ENCODE results near the gene WDR59. TPM values are rescaled to one million over a fixed set of nuclear protein-coding genes. Genes with fewer than 3 reads are reported as not detected.
A peak's percentile ranks its signal among the peaks of the same experiment; 100 is the strongest.
"Not testable (repeated sequence)": the region's sequence is repeated elsewhere in the genome, so short reads cannot be mapped to it uniquely, and the experiment has no call there.

WDR59 gene
- total RNA-seq, 1 experiment from 2014 or later = 22.1 TPM

DNA sequence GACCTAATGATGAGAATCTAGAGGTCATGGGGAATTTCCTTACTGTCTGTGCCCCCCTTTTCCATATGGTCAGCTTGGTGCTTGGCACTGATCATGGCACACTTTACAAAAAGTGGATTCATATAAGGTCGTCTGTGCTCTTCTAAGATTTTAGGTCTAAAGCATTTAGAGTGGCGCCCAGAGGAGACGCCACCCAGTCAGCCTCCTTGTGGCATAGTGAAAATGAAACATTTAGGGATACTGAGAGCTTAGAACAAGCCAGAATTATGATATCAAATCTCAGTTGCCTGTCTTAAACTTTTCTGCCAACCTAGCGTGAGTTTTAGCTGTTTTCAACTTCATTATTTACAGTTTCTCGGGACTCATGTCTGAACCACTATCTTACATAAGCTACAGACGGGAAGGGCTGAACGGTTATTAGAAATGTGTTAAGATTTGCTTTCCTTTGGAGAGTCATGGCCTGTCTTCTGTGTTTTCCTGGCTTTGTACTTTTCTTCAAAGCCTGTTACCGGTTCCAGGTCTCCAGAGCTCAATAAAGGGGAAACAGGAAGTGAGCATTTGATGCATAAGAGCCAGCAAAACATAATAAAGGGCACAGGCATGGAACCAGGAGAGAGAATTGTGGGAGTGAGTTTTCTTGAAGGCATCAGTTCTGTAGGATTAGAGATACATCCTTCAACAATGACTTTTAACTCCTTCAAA, 27.6 kb upstream of the WDR59 start:
- DNase-seq (ENCODE audit: low read depth) = no peak

DNA sequence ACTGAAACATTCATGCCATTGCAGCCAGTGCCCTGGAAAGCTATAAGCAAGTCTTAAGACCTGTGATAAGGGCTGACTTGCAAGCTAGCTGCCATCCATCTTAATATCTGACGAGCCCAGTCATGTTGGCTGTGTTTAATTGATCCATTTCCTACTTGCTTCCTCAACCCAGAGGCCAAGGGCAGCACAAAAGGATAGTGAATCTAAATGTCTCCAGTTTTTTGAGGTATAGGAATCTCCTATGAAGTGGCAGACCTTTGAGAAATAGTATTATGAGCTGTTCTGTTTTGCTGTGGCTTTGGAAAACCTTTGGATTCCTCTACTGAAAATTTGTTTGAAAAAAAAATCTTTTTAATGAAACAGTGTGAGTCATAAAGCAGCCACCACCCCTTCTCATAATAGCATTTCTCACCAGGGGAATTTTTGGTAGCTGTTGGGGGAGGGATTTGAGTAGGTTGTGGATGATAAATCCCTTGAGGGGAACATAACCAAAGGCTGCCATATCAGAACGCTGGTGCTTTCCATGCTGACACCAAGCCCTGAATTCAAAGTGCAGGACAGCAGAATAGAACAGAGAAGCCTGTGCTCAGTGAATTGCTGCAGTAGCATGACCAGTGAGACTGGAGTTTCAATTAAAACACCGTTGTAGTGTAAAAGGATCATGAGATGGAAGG, 26.8 kb upstream of the WDR59 start:
- DNase-seq (ENCODE audit: low read depth) = peak; percentile 84

- DNase-seq (ENCODE audit: low read depth) = no peak
Measured at GRCh38 chr16:75010427-75010826, 25.5 kb upstream of the WDR59 start.

DNA sequence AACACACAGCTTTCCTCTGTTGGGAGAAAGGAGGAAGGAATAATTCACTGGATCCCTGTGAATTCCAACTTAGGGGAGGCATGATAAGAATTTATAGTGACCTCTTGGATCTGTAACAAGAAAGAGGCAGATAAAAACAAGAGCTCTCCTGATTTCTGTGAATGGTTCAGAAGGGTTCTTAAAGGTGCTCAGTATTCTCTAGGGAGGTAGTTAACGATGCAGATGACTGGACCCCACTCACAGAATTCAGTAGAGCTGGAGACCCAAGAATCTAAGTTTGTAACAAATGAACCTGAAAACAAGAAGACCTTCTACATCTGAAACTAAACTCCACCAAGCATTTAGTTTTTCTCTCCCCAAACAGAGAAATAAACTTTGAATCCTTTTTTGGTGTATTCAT, 22.5 kb upstream of the WDR59 start:
- no peak for DNase-seq (ENCODE audit: low read depth)

- DNase-seq (ENCODE audit: low read depth) = no peak
Measured at GRCh38 chr16:75005697-75006096, 20.8 kb upstream of the WDR59 start.

DNA sequence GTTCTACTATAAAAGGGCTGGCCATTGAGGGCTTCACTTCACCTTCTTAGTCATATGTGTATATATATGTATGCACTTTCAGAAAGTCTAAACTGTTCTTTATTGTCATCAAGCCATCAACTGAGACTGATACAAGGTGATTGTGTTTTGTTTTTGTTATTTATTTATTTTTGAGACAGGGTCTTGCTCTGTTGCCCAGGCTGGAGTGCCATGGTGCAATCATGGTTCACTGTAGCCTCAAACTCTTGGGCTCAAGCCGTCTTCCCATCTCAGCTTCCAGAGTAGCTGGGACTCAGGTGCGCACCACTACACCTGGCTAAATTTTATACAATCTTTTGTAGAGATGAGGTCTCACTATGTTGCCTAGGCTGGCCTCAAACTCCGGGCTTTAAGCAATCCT, 19.5 kb upstream of the WDR59 start:
- no peak for DNase-seq (ENCODE audit: low read depth)

DNA sequence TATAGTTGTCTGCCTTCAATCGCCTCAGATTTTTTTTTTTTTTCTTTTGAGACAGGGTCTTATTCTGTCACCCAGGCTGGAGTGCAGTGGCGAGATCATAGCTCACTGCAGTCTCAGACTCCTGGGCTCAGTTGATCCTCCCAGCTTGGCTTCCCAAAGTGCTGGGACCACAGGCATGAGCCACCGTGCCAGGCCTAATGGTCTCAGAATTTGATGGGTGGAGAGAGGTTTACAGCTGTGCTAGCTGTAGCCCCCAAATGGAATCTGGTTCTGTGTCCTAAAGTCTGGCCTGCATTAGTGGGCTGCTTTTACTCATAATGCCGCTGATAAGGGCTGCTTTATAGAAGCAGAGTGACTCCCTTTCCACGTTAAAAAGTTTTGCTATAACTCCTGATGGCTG, 19.0 kb upstream of the WDR59 start:
- DNase-seq (ENCODE audit: low read depth) = no peak

DNA sequence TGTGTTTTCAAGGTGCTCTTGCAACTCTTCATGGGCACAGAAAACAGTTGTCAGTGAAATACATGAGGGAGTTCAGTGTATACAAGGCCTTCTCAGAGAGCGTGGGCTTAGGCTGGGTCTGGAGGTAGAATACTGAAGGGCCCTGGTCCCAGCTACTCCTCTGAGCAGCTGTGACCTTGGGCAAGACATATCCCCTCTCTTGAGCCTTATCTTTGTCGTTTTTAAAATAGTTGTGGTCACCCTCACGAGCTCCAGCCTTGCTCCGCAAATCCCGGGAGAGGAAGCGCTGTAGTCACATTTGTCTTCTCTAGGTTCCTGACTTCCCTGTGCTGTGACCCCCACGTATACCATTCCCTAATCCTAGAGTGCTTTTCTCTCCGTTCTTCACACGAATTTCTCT, 17.6 kb upstream of the WDR59 start:
- DNase-seq (ENCODE audit: low read depth) = no peak

DNA sequence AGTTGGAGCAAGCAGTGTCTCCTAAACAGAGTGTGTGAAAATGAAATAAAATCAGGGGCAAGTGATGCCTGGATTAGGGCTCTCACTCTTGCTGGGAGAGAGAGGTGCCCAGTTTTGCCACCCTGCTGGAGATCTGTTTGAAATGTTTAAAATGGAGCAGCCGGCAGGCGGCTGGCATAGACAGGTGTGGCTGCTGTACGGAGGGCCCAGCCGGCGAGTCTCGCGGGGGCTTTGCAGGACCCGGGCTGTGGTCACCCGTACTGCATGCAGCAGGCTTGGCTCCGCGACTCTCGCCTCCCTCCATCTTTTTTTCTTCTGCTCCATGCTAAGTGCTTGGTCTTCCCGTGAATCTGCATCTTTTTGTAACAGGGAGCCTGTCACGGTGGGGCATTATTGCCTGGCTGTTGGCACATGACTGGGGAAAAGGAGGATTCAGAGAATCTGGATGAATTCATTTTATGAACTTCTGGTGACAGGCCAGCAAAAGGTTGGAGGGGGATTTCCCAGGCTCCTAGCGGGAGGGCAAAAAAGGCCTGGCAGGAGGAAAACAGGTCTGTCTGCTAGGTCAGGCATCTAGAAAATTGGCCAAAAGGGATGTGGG, 15.7 kb upstream of the WDR59 start:
- DNase-seq (ENCODE audit: low read depth) = no peak

DNA sequence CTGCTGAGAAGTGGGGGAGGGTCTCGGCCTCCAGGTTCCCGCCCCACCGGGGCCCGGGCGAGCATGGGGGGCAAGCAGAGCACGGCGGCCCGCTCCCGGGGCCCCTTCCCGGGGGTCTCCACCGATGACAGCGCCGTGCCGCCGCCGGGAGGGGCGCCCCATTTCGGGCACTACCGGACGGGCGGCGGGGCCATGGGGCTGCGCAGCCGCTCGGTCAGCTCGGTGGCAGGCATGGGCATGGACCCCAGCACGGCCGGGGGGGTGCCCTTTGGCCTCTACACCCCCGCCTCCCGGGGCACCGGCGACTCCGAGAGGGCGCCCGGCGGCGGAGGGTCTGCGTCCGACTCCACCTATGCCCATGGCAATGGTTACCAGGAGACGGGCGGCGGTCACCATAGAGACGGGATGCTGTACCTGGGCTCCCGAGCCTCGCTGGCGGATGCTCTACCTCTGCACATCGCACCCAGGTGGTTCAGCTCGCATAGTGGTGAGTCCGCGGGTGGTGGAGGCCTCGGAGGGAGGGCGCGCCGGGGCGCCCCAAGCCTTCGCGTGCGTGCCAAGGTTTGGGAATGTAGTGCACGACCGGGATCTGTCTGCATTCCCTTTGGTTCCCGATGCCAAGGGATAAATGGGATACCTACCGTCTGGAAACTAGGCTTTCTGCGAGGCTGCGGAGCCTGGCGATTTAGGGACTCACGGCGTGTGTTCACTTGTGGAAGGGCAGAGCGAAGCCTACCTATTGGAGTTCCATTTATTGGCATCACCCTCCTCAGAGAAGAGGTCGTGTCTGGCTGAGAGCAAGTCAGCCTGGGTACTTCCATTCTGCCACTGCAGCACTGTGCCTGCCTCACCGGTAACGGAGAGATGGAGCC, 14.9 kb upstream of the WDR59 start:
- no peak for DNase-seq (ENCODE audit: low read depth)

DNA sequence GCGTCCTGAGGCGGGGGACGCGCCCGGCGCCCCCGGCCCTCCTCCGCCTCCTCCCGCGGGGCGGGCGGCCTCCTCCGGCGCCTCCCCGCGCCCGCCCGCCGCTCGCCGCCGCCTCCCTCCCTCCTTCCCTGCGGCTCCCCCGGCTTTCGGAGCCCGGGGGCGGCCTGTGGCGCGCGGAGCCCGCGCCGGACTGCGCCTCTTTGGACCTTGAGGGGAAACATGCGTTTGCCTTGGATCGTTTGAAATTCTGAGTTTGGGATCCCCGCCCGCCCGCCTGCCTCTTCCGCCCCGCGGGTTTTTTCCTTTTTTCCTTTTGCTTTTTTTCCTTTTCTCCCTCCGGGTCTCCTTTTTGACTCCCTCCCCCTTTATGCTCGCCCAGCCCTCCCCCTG, 14.3 kb upstream of the WDR59 start:
- DNase-seq (ENCODE audit: low read depth) = no peak

GRCh38 chr16:74998481-74999218, 13.7 kb upstream of the WDR59 start, which contains the start of gene ZNRF1:
Gene ZNRF1, plus strand, starts transcription at chr16:74999024. Its CDS starts 648 bp downstream, at chr16:74999672.
- DNase-seq (ENCODE audit: low read depth) = peak; percentile 67

DNA sequence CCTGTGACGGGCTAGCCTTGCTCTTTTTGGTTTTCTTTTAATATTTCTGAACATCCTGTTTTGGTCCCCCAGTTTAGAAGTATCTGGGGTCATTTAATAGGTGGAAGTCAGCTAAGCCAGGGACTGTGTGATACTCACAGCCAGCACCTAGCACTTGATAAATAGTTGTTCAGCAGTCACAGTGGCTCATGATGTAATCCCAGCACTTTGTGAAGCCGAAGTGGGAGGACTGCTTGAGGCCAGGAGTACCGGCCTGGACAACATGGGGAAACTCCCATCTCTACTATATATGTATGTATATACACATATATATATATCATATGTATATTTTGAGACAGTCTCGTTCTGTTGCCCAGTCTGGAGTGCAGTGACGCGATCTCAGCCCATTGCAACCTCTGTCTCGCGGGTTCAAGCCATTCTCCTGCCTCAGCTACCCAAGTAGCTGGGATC, 12.1 kb upstream of the WDR59 start:
- no peak for DNase-seq (ENCODE audit: low read depth)

GRCh38 chr16:74995986-74996385, 11.1 kb upstream of the WDR59 start:
- no peak for DNase-seq (ENCODE audit: low read depth)

GRCh38 chr16:74991593-74992403, 6.9 kb upstream of the WDR59 start:
- no peak for DNase-seq (ENCODE audit: low read depth)

DNA sequence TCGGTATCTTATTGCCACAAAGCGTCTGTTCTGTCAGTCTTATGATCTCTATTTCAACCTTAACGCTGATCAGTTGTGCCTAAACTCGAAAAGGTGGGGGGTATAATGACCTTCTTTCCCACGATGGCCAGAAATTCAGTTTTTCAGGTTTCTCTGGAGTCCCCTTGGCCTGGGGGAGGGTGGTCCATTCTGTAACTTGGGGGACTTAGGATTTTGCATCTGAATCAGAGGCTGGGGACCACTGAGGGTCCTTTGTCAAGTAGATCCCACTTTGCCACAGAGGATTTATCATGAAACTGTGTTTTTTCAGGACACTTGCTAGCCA, 6.3 kb upstream of the WDR59 start:
- no peak for DNase-seq (ENCODE audit: low read depth)

- DNase-seq (ENCODE audit: low read depth) = no peak
Measured at GRCh38 chr16:74990832-74991231, 5.9 kb upstream of the WDR59 start.

- not testable (repeated sequence) for DNase-seq (ENCODE audit: low read depth)
Measured at GRCh38 chr16:74989864-74990263, 4.9 kb upstream of the WDR59 start.

GRCh38 chr16:74987027-74987681, 2.2 kb upstream of the WDR59 start:
- no peak for DNase-seq (ENCODE audit: low read depth)

DNA sequence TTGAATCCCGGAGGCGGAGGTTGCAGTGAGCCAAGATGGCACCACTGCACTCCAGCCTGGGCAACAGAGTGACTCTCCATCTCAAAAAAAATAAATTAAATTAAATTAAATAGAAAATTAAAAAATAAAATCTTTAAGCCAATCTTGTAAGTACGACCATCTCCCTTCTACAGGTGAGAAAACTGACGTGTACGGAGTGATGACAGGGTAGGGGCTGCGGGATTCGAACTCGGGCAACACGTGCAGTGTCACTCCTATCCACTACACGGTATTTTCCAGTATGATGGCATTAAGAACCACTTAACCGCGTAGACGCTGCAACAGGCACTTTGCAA, 762 bp downstream of the WDR59 start:
- DNase-seq (ENCODE audit: low read depth) = no peak

Data from HT1080 (cell line).